Omental fat pad (tissue), 4 donors: Measurements from ENCODE around the gene KLHL26. TPM values are rescaled to one million over a fixed set of nuclear protein-coding genes. Genes with fewer than 3 reads are reported as not detected.
"Not testable (repeated sequence)": the region's sequence is repeated elsewhere in the genome, so short reads cannot be mapped to it uniquely, and the experiment has no call there.

ENCODE experiments used
- ATAC-seq: fragments of 150-250 bp; one replicate; pipeline ENCODE4 v1.9.1; 2016; ENCODE audit warnings: mild to moderate bottlenecking, moderate library complexity; ENCODE audit not compliant: low FRiP score
- DNase-seq: peaks from one replicate; pipeline ENCODE4 v3.0.0-alpha.2; 2019; ENCODE audit warnings: low spot score
- total RNA-seq, 4 donors: library from RNA; depleted of rRNA; stranded (reverse); fragments of >200 nt; gene quantifications; one replicate each; pipeline ENCODE4 v1.1.0, GENCODE V29; 2016
- TF ChIP-seq, protein P1 (sequence below), 3 donors: fragments of 450-650 bp; IDR thresholded peaks; one replicate each; pipeline ENCODE4 v1.5.1; 2016 to 2017; ENCODE audit warnings: antibody characterized with exemption in 3 of 3, mild to moderate bottlenecking in 3 of 3, moderate library complexity in 2 of 3

KLHL26 gene
- total RNA-seq, 4 donors from 2014 or later, result 6.3 to 17.8 (median 11.6) TPM

DNA sequence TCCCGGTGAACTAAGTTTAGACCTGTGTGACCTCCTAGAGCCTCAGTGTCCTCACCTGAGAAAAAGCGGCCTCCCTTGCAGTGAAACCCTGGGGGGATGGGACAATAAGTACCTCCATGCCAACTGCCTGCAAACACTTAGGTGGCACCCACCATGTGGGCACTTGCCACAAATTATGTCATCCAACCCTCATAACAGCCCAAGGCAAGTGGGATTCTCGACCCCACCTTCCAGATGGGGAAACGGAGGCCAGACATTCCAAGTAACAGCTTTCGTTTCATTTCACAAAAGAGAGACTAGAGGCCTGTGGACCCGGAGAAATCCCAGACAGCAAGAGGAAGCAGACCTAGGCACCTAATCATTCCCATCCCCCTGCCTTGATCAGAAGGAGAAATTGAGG is 41.4 kb upstream of the KLHL26 start:
- TF ChIP-seq, protein P1, sequence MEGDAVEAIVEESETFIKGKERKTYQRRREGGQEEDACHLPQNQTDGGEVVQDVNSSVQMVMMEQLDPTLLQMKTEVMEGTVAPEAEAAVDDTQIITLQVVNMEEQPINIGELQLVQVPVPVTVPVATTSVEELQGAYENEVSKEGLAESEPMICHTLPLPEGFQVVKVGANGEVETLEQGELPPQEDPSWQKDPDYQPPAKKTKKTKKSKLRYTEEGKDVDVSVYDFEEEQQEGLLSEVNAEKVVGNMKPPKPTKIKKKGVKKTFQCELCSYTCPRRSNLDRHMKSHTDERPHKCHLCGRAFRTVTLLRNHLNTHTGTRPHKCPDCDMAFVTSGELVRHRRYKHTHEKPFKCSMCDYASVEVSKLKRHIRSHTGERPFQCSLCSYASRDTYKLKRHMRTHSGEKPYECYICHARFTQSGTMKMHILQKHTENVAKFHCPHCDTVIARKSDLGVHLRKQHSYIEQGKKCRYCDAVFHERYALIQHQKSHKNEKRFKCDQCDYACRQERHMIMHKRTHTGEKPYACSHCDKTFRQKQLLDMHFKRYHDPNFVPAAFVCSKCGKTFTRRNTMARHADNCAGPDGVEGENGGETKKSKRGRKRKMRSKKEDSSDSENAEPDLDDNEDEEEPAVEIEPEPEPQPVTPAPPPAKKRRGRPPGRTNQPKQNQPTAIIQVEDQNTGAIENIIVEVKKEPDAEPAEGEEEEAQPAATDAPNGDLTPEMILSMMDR (IDR thresholded peaks at IDR 0.05), result no peak
- DNase-seq (no peak), ATAC-seq (no peak)

DNA sequence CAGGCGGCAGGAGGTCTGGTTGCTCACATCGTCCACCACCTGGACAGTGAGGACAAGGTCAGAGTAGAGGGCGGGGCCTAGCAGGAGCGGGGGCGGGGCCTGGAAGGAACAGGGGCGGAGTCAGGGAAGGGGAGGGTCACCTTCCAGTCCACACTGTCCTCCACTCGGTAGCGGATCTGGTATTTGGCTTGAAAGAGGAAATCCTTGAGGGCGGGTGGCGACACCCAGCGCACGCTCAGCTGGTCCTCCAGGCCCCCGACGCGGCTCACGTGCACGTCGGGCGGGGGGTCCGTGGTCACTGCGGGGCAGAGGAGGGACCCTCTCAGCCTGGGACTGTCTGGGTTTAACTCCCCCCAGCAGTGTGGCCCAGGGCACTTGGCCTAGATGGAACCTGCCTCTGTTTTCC is 40.1 kb upstream of the KLHL26 start:
- TF ChIP-seq, protein P1 (IDR thresholded peaks at IDR 0.05), result no peak
- DNase-seq, result no peak
- no peak for ATAC-seq

DNA sequence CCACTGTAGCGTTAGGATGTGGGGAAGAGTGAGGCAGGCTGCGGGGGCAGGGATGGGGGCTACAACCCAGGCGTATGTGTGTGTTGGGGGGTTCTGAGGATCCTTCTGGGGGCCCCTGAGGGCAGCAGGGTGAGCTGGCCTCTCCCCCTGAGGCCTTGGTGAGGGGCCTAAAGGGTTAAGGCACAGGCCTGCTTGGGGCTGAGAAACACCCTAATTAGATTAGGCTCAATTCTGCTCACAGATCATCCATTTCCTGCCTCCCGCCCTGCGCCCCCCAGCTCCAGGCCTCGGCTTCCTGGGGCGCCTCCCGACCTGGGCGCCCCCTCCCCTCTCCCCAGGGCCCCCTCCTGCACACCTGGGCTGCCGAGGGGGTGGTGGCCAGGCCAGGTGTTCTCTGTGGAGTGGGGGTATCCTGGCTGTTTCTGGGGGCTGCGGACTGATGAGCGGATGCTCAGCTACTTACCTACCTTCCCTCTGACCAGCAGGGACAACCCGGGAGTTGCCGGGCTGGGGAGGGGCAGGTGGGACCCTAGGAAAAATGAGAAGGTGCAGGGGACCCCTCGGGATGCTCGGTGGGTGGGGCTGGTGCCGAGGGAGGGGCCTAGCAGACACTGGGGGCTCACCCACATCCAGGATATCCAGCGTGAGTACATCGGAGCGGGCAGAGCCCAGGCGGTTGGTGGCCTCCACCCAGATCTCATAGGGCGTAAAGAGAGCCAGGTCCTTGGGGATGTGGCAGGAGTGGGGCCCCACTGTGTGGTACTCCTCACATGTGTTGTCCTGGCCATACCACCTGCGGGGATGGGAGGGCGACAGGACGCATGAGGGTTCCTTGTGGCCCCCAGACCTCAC is 38.8 kb upstream of the KLHL26 start:
- TF ChIP-seq, protein P1 (IDR thresholded peaks at IDR 0.05), result no peak
- DNase-seq (no peak), ATAC-seq (no peak)

DNA sequence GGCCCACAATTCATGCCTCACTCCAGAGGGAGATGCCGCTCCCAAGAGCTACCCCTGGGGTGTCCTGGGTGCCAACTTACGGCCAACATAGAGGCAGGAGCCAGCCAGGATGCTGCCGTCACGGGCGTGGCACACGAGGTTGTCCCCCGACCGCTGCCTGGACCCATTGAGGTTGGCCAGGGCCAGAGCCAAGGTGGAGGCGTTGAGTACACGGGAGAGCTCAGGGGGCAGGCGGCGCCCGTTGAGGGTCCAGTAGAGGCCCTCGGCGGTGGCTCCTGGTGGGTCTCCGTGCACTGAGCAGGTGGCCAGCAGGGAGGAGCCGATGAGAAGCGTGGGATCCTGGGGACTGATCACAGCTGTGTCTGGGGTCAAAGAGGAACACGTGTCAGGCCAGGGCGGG is 37.3 kb upstream of the KLHL26 start:
- no peak for ATAC-seq
- DNase-seq, result no peak
- TF ChIP-seq, protein P1 (IDR thresholded peaks at IDR 0.05), result no peak

DNA sequence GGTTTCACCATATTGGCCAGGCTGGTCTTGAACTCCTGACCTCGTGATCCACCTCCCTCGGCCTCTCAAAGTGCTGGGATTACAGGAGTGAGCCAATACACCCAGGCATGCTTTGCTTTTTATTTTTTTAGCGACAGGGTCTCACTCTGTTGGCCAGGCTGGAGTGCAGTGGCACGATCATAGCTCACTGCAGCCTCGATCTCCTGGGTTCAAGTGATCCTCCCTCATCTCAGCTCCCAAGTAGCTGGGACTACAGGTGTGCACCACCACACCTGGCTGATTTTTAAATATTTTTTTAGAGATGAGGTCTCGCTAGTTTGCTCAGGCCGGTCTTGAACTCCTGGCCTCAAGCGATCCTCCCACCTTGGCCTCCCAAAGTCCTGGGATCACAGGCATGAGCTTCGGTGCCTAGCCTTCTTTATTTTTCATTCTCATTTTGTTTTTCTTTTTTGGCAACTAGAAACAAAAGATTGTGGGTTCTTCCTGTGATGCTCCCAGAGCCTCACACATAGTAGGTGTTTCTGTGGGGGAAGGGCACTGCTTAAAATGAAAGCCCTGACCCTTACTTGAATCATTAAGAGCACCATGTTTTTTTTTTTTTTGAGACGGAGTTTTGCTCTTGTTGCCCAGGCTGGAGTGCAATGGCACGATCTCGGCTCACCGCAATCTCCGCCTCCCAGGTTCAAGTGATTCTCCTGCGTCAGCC is 36.0 kb upstream of the KLHL26 start:
- not testable (repeated sequence) for DNase-seq, ATAC-seq

DNA sequence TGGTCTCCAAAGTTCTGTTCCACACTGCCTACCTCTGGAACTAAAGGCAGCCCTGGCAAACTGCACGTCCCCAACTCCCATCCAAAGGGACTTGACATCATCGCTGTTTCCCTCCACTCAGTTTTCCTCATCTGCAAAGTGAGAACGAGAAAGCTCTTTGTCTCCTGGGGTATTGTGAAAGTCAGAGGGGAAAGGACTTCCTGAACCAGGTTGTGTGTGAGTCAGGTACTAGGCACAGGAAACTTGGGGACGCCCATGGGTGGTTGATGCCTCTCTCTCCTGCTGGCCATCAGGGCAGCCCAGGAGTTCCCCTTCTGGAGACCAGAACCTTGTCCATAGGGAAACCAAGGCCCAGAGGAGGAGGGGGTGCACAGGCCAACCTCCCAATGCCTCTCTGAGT is 35.0 kb upstream of the KLHL26 start:
- TF ChIP-seq, protein P1 (IDR thresholded peaks at IDR 0.05), result no peak
- ATAC-seq, result no peak
- DNase-seq, result no peak

DNA sequence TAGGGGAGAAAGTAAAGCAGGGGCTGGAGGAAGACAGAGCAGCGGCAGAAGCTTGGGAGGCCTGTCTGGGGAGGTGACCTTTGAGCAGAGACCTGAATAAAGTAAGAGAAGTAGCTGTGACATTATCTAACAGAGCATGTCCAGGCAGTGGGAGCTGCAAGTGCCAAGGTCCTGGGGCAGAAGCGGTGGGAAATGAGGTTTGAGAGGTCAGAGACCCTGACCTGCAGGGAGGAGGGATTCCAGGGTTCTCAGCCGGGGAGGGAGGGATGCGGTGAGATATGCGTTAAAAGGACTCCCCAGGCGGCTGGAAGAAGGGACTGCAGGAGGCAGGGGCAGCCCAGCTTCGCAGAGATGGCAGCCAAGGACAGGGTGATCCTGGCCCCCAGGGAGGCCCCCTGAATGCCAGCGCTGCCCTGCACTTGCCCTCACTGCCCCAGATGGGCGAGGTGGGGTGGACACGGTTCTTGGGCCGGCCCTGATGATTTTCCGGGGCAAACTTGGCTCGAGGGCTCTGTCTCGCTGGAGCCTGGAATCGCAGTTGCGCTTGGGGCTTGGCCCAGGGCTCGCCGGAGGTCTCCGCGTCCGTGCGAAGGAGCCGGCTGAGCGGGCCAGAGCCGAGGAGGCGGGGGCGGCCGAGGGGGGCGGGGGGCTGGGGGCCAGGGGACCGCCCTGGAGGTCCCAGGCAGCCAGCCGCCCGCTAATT is 33.4 kb upstream of the KLHL26 start:
- TF ChIP-seq, protein P1 (IDR thresholded peaks at IDR 0.05), result no peak
- ATAC-seq (no peak), DNase-seq (no peak)
